C4-2B (cell line): ENCODE data around the gene CYP8B1.

ENCODE experiments used
- H3K27ac ChIP-seq: fragments of 450-650 bp; 2 replicates; pipeline ENCODE4 v1.5.1; 2017
- ZFX ChIP-seq: fragments of 450-650 bp; IDR thresholded peaks from 2 replicates; pipeline ENCODE4 v1.6.1; 2017
- TF ChIP-seq, protein P1 (sequence below): fragments of 450-650 bp; conservative IDR thresholded peaks from 2 replicates; pipeline ENCODE4 v1.5.1; 2017; ENCODE audit warnings: mild to moderate bottlenecking

The CYP8B1 gene

GRCh38 chr3:42875325-42876151 is at the start of gene CYP8B1:
Gene CYP8B1, minus strand, starts transcription at chr3:42875879. Its CDS starts 63 bp downstream, at chr3:42875816.
- no peak within 1 kb of the TSS for H3K27ac ChIP-seq
- TF ChIP-seq, protein P1, sequence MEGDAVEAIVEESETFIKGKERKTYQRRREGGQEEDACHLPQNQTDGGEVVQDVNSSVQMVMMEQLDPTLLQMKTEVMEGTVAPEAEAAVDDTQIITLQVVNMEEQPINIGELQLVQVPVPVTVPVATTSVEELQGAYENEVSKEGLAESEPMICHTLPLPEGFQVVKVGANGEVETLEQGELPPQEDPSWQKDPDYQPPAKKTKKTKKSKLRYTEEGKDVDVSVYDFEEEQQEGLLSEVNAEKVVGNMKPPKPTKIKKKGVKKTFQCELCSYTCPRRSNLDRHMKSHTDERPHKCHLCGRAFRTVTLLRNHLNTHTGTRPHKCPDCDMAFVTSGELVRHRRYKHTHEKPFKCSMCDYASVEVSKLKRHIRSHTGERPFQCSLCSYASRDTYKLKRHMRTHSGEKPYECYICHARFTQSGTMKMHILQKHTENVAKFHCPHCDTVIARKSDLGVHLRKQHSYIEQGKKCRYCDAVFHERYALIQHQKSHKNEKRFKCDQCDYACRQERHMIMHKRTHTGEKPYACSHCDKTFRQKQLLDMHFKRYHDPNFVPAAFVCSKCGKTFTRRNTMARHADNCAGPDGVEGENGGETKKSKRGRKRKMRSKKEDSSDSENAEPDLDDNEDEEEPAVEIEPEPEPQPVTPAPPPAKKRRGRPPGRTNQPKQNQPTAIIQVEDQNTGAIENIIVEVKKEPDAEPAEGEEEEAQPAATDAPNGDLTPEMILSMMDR, result no peak
- TF ChIP-seq ZFX, result no peak

DNA sequence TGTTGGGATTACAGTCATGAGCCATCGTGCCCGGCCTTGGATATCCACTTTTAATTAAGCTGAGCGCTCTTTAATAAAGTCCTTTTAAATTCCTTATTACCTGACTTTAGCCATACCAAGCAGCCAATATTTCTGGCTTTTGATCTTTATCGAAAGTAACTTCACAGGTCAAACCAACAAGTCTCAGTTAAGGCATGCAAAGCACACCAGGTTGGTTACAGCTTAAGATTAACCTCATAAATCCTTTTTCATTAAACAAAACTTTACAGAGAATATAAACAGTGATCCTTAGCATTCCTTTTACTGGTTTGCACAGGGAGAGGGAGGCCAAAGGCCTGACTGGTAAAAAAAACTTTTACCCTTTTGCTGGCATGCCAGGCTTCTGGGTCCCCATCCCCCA is 47.9 kb upstream of the CYP8B1 start:
- H3K27ac ChIP-seq, result no peak overlapping the region
- TF ChIP-seq ZFX, result no peak
- TF ChIP-seq, protein P1, result no peak

GRCh38 chr3:42914771-42915515 is 39.3 kb upstream of the CYP8B1 start:
- no peak overlapping the region for H3K27ac ChIP-seq
- TF ChIP-seq ZFX, result no peak
- TF ChIP-seq, protein P1, result no peak

GRCh38 chr3:42911551-42911950 is 35.9 kb upstream of the CYP8B1 start:
- no peak overlapping the region for H3K27ac ChIP-seq
- TF ChIP-seq, protein P1, result no peak
- no peak for TF ChIP-seq ZFX

GRCh38 chr3:42908675-42909074 is 33.0 kb upstream of the CYP8B1 start:
- TF ChIP-seq ZFX, result no peak
- TF ChIP-seq, protein P1, result no peak
- no peak overlapping the region for H3K27ac ChIP-seq

DNA sequence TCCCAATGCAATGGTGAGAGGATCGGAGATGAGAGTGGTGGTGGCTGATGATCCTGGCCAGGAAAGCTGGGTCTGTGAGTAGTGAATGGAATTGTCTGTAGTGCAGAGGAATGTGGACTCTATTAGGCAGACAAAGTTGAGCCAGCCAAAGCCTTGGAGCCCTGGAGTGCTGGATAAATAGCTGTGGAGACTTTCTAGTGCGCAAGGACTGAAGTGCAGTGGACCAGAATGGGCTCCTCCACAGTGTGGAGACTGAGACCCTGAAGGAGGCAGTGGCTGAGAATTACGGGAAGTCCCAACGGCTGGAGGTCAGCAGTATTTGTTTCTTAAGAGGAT is 31.1 kb upstream of the CYP8B1 start:
- TF ChIP-seq, protein P1, result no peak
- no peak for TF ChIP-seq ZFX
- H3K27ac ChIP-seq, result no peak overlapping the region

DNA sequence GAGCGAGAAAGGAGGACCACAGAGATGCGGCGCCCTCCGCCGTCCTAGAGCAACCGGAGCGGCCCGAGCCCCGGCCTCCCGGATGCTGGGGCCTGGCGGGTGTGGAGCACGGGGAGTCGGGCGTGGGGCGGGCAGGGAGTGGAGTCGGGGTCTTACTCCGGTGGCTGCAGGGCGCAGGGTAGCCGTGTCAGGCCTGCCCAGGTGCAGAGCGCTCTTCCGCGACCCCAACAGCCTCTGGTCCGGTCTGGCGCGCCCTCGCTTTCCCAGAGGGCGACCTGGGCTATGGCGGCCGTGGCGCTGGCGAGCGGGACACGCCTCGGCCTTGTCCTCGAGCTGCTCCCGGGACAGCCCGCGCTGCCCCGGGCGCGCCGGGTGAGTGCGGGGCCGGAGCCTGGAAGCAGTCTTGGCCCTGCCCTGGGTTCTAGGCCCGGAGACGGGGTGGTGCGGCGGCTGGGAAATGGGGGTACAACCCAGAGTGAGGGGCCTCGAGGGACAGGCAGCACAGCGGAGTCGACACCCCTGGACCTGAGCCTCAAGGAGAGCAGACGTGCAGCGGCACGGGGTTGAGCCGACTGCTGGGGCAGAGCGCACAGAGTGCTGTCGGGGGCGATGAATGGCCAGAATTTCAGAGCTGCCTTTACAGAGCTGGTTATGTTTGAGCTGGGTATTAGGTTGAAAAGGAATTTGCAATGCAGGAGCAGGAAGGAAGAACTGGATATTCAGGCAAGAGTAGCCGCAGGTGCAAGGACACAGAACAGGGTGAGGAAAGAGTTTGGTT is 30.6 kb upstream of the CYP8B1 start, which contains the start of gene ZNF662:
Gene ZNF662, plus strand, starts transcription at position 73 of the 778 bp plus-strand sequence. CDS start 1,973 bp downstream, outside the sequence.
- H3K27ac ChIP-seq, result no peak within 1 kb of the TSS
- no peak for TF ChIP-seq ZFX
- TF ChIP-seq, protein P1, result no peak
